NCI-H2227 treated with DMSO at 0.1 percent for 48 hours (cell line): ENCODE results near the gene RAB22A.

ENCODE experiments used
- DNase-seq: peaks from one replicate; lab custom pipeline; 2025; lab: John Stamatoyannopoulos, UW

RAB22A gene

GRCh38 chr20:58303547-58303946, 6.0 kb upstream of the RAB22A start:
- DNase-seq: no peak

DNA sequence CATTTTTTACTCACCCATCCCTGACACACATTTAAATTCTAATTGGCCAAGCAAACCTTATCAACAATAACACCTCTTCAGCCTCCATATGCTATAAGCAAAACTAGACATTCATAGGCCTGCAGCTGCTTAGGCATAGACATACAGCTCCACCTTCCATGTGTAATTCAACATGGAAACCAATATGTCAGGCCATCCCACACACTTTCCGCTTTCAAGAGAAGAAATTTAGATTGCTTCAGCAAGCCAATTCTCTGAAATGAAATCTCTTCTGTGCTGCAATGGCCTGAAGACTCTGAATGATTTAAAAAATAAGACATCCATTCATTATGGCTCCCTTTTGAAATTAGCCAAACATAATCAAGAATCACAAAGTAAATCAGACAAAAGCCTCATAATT, 4.5 kb upstream of the RAB22A start:
- DNase-seq: no peak

DNA sequence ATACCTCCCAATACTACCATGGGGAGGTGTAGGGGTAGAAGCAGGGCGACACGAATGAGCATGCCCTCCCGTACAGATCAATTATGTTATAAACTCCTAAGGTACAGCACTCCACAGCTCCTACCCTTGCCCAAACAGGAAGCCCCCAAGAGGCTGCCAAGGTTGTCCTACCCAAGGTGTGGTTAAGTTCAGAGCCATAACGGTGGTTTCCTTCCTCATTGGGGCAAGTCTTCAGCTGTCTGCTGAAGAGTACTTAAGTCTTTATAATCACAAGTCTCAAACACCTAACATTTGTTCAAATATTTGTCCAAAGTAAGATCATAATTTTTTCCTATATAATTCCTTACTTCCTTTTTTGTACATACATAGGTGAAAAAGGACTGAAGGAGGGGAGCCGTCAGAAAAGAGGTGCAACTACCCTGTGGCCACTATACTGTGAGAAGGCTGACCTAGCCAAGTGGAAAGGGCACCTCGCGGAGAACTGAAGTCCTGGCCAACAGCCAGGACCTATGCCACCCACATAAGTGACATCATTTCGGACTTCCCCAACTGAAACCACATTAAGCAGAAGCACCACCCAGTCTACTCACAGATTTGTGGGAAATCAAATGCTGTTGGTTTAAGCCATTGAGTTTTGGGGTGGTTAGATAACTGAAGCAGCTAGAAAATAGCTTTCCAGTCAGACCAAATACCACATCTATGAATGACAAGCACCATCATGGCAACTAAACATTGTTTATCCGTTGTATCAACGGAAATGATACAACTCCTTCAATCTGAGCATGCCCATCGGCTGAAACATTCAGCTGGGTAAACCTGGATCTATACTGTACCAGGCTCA, 2.9 kb upstream of the RAB22A start:
- DNase-seq: no peak

DNA sequence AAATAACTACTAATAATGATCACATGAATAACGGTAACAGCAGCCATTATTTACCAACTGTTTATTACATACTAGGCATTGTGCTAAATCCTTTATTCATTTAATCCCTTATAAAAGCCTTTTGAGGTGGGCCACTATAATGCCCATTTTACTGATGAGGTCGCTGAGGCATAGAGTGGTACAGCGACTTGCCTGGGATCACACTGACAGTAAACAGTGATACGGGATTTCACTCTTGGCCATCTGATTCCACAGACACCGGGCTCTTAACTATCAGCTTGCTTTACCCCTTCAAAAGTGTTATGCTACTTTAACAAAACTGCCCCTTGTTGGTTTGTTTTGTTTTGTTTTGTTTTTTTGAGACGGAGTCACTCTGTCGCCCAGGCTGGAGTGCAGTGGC, 2.2 kb upstream of the RAB22A start:
- DNase-seq: no peak

DNA sequence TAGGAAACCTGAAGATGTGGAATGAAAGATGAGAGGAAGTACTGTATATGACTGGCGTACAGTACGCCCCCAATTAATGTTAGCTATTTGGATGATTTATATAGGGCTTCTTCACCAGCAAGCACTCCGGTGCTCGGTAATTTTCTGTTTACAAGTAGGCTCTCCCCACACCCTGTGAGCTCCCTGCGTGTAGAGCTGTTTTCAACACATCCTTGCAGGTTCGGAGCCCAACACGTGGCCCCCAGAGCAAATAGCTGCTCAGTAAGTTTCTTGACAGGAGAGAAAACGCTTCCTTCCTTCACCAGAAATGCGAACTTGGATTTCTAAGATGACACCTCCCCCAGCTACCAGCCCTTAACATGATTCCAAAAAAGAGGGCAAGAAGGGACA, 1.2 kb upstream of the RAB22A start:
- DNase-seq: no peak

- DNase-seq: no peak
Observed at GRCh38 chr20:58308680-58309527, 611 bp upstream of the RAB22A start.

GRCh38 chr20:58310291-58310782, 822 bp downstream of the RAB22A start:
- no peak for DNase-seq

- DNase-seq: no peak
Observed at GRCh38 chr20:58312836-58313235, 3.3 kb downstream of the RAB22A start.

GRCh38 chr20:58313396-58313795, 3.9 kb downstream of the RAB22A start:
- no peak for DNase-seq

DNA sequence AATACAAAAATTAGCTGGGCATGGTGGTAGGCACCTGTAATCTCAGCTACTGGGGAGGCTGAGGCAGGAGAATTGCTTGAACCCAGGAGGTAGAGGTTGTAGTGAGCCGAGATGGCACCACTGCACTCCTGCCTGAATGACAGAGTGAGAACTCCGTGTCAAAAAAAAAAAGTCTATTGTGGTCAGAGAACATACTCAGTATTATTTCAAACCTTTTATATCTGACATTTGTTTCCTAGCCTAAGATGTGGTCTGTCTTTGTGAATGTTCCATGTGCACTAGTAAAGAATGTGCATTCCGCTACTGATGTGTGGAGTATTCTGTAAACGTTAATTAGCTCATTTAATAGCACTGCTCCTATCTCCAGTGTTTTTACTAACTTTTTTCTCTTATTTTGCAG, 11.7 kb downstream of the RAB22A start:
- DNase-seq: no peak

DNA sequence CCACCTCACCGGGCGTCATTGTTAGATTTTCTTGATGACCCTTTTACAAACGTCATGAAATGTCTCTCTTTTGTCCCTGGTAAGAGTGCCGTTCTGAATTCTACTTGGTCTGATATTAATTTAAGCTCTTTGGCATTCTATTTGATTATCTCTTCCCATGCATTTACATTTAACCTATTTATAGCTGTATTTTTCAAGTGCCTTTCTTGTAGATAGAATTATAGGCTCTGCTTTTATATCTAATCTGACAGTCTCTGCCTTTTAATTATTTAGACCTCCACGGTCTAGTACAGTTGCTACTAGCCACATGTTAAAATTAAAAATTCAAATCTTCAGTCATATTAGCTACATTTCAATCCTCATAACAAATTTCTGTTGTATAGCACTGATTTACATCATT, 12.6 kb downstream of the RAB22A start:
- no peak for DNase-seq

DNA sequence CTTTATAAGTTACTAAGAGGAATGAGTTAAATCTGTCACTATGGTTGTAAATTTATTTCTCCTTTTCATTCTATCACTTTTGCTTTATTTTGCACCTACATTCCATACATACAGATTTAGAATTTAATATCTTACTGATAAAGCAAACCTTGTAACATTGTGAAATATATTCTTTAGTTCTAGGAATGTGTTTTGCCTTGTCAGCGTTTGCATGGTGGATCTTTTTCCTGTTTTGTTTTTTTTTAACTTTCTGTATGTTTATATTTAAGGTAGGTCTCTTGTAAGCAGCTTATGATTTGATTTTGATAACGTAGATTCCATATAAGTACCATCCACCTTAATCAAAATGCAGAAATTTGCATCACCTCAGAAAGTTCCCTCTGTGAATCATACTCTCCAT, 16.4 kb downstream of the RAB22A start:
- no peak for DNase-seq

- no peak for DNase-seq
Observed at GRCh38 chr20:58327211-58327610, 17.7 kb downstream of the RAB22A start.

DNA sequence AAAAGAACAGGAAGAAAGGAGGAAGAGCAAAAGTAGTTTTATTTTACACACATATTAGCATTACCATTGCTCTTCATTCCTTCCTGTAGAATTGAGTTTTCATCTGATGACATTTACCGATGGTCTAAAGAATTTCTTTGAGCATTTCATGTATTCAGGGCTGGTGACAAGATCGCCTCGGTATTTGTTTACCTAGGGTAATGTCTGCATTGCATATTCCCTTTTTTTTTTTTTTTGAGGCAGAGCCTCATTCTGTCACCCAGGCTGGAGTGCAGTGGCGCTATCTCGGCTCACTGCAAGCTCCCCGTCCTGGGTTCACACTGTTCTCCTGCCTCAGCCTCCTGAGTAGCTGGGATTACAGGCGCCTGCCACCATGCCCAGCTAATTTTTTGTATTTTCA, 19.3 kb downstream of the RAB22A start:
- no peak for DNase-seq

GRCh38 chr20:58329711-58330110, 20.2 kb downstream of the RAB22A start:
- DNase-seq: no peak

GRCh38 chr20:58330249-58330648, 20.7 kb downstream of the RAB22A start:
- DNase-seq: no peak

DNA sequence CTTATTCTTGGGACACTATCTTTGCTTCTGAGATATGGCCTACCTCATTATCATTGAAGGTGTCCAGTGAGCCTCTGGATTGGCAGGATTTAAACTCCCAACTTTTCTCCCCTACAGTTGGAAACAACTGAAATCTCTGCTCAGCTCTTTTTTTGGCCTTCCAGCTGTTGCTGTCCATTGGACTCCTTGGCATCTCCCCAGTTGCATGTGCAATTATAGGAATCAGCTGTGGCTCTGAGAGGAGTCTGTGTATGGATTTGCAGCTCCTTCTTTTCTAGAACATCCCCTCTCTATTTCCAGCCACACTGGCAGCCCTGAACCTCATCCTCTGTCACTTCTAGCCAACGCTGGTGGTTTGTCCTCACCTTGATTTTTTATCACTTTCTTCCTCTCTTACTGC, 21.2 kb downstream of the RAB22A start:
- DNase-seq: no peak

DNA sequence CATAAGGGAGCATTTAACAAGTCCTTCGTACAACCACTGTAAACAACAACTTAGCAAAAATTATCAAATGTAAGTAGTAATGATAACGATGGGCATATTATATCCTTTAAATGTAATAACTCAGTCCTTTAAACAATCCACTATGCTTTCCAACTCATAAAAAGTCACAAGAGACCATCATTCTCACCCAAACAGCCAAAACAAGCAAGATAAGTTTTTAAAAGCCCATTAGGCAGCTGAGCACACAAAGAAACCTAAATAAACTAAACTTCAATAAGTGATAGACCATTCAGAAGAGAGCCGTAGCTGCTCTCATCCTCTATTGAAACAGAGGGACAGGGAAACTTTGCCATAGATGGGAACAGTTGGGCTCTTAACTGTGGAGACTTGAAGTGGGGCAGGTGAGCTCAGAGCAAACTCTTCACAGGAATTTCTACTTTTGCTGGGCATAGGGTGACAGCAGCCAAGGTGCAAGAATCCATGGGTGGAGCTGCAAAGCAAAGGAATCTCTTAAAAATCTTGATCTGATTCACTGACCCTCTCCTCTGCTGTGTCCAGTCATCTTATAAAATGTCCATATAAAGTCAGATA, 22.5 kb downstream of the RAB22A start:
- DNase-seq: no peak

DNA sequence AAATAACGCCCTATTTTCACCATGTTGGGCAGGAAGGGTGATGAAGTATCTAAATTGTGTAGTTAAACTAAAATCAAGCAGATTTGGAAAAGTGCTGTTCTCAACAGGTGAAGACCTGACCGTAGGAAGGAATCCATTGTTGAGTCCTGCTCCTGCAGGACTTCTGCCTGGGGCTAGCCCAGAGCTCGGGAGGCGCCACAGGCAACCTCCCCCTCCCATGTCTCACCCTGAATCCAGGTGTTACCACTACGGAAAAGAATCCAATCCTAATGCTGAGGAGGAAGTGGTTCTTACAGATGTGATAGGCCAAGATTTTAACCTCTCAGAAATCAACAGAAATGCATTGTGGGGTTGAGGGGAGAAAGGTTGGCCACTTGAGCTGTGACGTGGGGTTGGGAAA, 30.2 kb downstream of the RAB22A start:
- no peak for DNase-seq

GRCh38 chr20:58340151-58340550, 30.6 kb downstream of the RAB22A start:
- no peak for DNase-seq

DNA sequence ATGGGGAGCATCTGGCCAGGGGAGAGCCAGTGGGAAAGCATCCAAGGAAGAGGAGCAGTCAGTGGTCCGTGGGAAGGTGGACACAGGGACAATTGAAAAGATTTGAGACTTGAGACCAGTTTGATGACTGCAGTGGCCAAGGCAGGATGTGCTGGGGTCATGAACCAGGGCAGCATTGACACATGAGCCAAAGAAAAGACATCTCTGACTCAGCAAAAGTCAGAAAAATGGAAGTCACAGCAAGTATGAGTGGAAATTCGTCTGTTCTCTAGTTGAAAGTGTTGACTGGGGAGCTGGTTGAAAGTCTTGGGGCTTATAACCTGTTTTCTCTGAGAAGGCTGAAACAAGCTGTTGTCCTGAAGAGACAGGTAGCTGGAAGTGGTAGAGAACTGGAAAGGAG, 31.3 kb downstream of the RAB22A start:
- no peak for DNase-seq

GRCh38 chr20:58342104-58342945, 32.8 kb downstream of the RAB22A start:
- no peak for DNase-seq
